ENCODE data around the gene KLF15.
"Not testable (repeated sequence)": the region's sequence is repeated elsewhere in the genome, so short reads cannot be mapped to it uniquely, and the experiment has no call there.

Gene KLF15

GRCh38 chr3:126342211-126342610 lies 15.0 kb downstream of the KLF15 start:
- H3K9me3 ChIP-seq (ENCODE audit: control insufficient read depth, insufficient read depth, low read length) = no peaks in the 10 kb centered on the region
- no peaks in the 10 kb centered on the region for H3K27me3 ChIP-seq (ENCODE audit: control insufficient read depth, insufficient read depth, low read length)
- no peak overlapping the region for H3K9ac ChIP-seq (ENCODE audit: low read depth, low read length)
- H3K4me3 ChIP-seq (ENCODE audit: low read depth, low read length) = no peak overlapping the region
- H3K4me1 ChIP-seq (ENCODE audit: control insufficient read depth, insufficient read depth, low read length) = peaks cover 3% of the 10 kb centered on the region
- peaks cover 4% of the 10 kb centered on the region for H3K36me3 ChIP-seq (ENCODE audit: control insufficient read depth, insufficient read depth, low read length)

GRCh38 chr3:126341755-126342150 lies 15.5 kb downstream of the KLF15 start:
- no peak overlapping the region for H3K4me3 ChIP-seq (ENCODE audit: low read depth, low read length)
- no peaks in the 10 kb centered on the region for H3K9me3 ChIP-seq (ENCODE audit: control insufficient read depth, insufficient read depth, low read length)
- no peaks in the 10 kb centered on the region for H3K27me3 ChIP-seq (ENCODE audit: control insufficient read depth, insufficient read depth, low read length)
- peaks cover 3% of the 10 kb centered on the region for H3K4me1 ChIP-seq (ENCODE audit: control insufficient read depth, insufficient read depth, low read length)
- H3K9ac ChIP-seq (ENCODE audit: low read depth, low read length) = no peak overlapping the region
- H3K36me3 ChIP-seq (ENCODE audit: control insufficient read depth, insufficient read depth, low read length) = peaks cover 4% of the 10 kb centered on the region

GRCh38 chr3:126340943-126341754 lies 16.1 kb downstream of the KLF15 start:
- H3K9me3 ChIP-seq (ENCODE audit: control insufficient read depth, insufficient read depth, low read length) = no peaks in the 10 kb centered on the region
- H3K4me1 ChIP-seq (ENCODE audit: control insufficient read depth, insufficient read depth, low read length) = peaks cover 3% of the 10 kb centered on the region
- H3K9ac ChIP-seq (ENCODE audit: low read depth, low read length) = no peak overlapping the region
- no peak overlapping the region for H3K4me3 ChIP-seq (ENCODE audit: low read depth, low read length)
- H3K27me3 ChIP-seq (ENCODE audit: control insufficient read depth, insufficient read depth, low read length) = no peaks in the 10 kb centered on the region
- peaks cover 3% of the 10 kb centered on the region for H3K36me3 ChIP-seq (ENCODE audit: control insufficient read depth, insufficient read depth, low read length)

- Histone ChIP-seq H3K4me3 (ENCODE audit: low read depth, low read length) (no peak overlapping the region), H3K9ac (ENCODE audit: low read depth, low read length) (no peak overlapping the region), H3K27me3 (ENCODE audit: control insufficient read depth, insufficient read depth, low read length) (no peaks in the 10 kb centered on the region), H3K4me1 (ENCODE audit: control insufficient read depth, insufficient read depth, low read length) (peaks cover 3% of the 10 kb centered on the region), H3K9me3 (ENCODE audit: control insufficient read depth, insufficient read depth, low read length) (no peaks in the 10 kb centered on the region), H3K36me3 (ENCODE audit: control insufficient read depth, insufficient read depth, low read length) (no peaks in the 10 kb centered on the region)
These were observed 16.6 kb downstream of the KLF15 start for GRCh38 chr3:126340596-126340942.

- H3K36me3 ChIP-seq (ENCODE audit: control insufficient read depth, insufficient read depth, low read length) = no peaks in the 10 kb centered on the region
- no peaks in the 10 kb centered on the region for H3K27me3 ChIP-seq (ENCODE audit: control insufficient read depth, insufficient read depth, low read length)
- no peak overlapping the region for H3K9ac ChIP-seq (ENCODE audit: low read depth, low read length)
- no peaks in the 10 kb centered on the region for H3K9me3 ChIP-seq (ENCODE audit: control insufficient read depth, insufficient read depth, low read length)
- H3K4me3 ChIP-seq (ENCODE audit: low read depth, low read length) = no peak overlapping the region
- peaks cover 3% of the 10 kb centered on the region for H3K4me1 ChIP-seq (ENCODE audit: control insufficient read depth, insufficient read depth, low read length)
These were observed 17.1 kb downstream of the KLF15 start for GRCh38 chr3:126340081-126340511.

- Histone ChIP-seq H3K27me3 (ENCODE audit: control insufficient read depth, insufficient read depth, low read length) (no peaks in the 10 kb centered on the region), H3K4me1 (ENCODE audit: control insufficient read depth, insufficient read depth, low read length) (peaks cover 3% of the 10 kb centered on the region), H3K36me3 (ENCODE audit: control insufficient read depth, insufficient read depth, low read length) (no peaks in the 10 kb centered on the region), H3K9me3 (ENCODE audit: control insufficient read depth, insufficient read depth, low read length) (no peaks in the 10 kb centered on the region), H3K4me3 (ENCODE audit: low read depth, low read length) (no peak overlapping the region), H3K9ac (ENCODE audit: low read depth, low read length) (no peak overlapping the region)
These were observed 17.7 kb downstream of the KLF15 start for GRCh38 chr3:126339466-126339865.

GRCh38 chr3:126338790-126339288 lies 18.4 kb downstream of the KLF15 start:
- Histone ChIP-seq H3K36me3 (ENCODE audit: control insufficient read depth, insufficient read depth, low read length) (no peaks in the 10 kb centered on the region), H3K9ac (ENCODE audit: low read depth, low read length) (no peak overlapping the region), H3K9me3 (ENCODE audit: control insufficient read depth, insufficient read depth, low read length) (no peaks in the 10 kb centered on the region), H3K4me1 (ENCODE audit: control insufficient read depth, insufficient read depth, low read length) (peaks cover 3% of the 10 kb centered on the region), H3K4me3 (ENCODE audit: low read depth, low read length) (no peak overlapping the region), H3K27me3 (ENCODE audit: control insufficient read depth, insufficient read depth, low read length) (no peaks in the 10 kb centered on the region)

GRCh38 chr3:126337980-126338651 lies 19.1 kb downstream of the KLF15 start:
- H3K9me3 ChIP-seq (ENCODE audit: control insufficient read depth, insufficient read depth, low read length) = no peaks in the 10 kb centered on the region
- no peaks in the 10 kb centered on the region for H3K27me3 ChIP-seq (ENCODE audit: control insufficient read depth, insufficient read depth, low read length)
- no peak overlapping the region for H3K9ac ChIP-seq (ENCODE audit: low read depth, low read length)
- H3K36me3 ChIP-seq (ENCODE audit: control insufficient read depth, insufficient read depth, low read length) = no peaks in the 10 kb centered on the region
- H3K4me1 ChIP-seq (ENCODE audit: control insufficient read depth, insufficient read depth, low read length) = peaks cover 3% of the 10 kb centered on the region
- no peak overlapping the region for H3K4me3 ChIP-seq (ENCODE audit: low read depth, low read length)

GRCh38 chr3:126331812-126332336 lies 25.3 kb downstream of the KLF15 start:
- H3K9me3 ChIP-seq (ENCODE audit: control insufficient read depth, insufficient read depth, low read length) = peaks cover 15% of the 10 kb centered on the region
- not testable (repeated sequence) for H3K4me1 ChIP-seq (ENCODE audit: control insufficient read depth, insufficient read depth, low read length); H3K9ac ChIP-seq (ENCODE audit: low read depth, low read length); H3K36me3 ChIP-seq (ENCODE audit: control insufficient read depth, insufficient read depth, low read length); H3K27me3 ChIP-seq (ENCODE audit: control insufficient read depth, insufficient read depth, low read length); H3K4me3 ChIP-seq (ENCODE audit: low read depth, low read length)

GRCh38 chr3:126329927-126330725 lies 27.1 kb downstream of the KLF15 start:
- Histone ChIP-seq H3K27me3 (ENCODE audit: control insufficient read depth, insufficient read depth, low read length) (no peaks in the 10 kb centered on the region), H3K4me1 (ENCODE audit: control insufficient read depth, insufficient read depth, low read length) (no peaks in the 10 kb centered on the region), H3K4me3 (ENCODE audit: low read depth, low read length) (no peak overlapping the region), H3K9ac (ENCODE audit: low read depth, low read length) (no peak overlapping the region), H3K9me3 (ENCODE audit: control insufficient read depth, insufficient read depth, low read length) (peaks cover 15% of the 10 kb centered on the region), H3K36me3 (ENCODE audit: control insufficient read depth, insufficient read depth, low read length) (no peaks in the 10 kb centered on the region)

GRCh38 chr3:126326629-126327028 lies 30.6 kb downstream of the KLF15 start:
- Histone ChIP-seq H3K36me3 (ENCODE audit: control insufficient read depth, insufficient read depth, low read length) (no peaks in the 10 kb centered on the region), H3K9ac (ENCODE audit: low read depth, low read length) (no peak overlapping the region), H3K4me3 (ENCODE audit: low read depth, low read length) (no peak overlapping the region)

More at GRCh38 chr3:126326629-126327028, 30.6 kb downstream of the KLF15 start:
- Histone ChIP-seq H3K4me1 (ENCODE audit: control insufficient read depth, insufficient read depth, low read length) (no peaks in the 10 kb centered on the region), H3K27me3 (ENCODE audit: control insufficient read depth, insufficient read depth, low read length) (no peaks in the 10 kb centered on the region), H3K9me3 (ENCODE audit: control insufficient read depth, insufficient read depth, low read length) (peaks cover 15% of the 10 kb centered on the region)
